ENCODE data around the gene CD226. TPM values are rescaled to one million over a fixed set of nuclear protein-coding genes. Genes with fewer than 3 reads are reported as not detected.
"Not testable (repeated sequence)": the region's sequence is repeated elsewhere in the genome, so short reads cannot be mapped to it uniquely, and the experiment has no call there.

CD226 gene
- total RNA-seq, 2 donors from 2014 or later, result 42.4 to 86.5 TPM

- DNase-seq (ENCODE audit: low spot score in 2 of 2) (no peak), ATAC-seq (no peak)
- peaks cover 14 to 18% of the 10 kb centered on the region in 2 donors for H3K9me3 Mint-ChIP-seq
- H3K27ac Mint-ChIP-seq, result peak overlapping the region; percentile 79 to 98
- H3K36me3 Mint-ChIP-seq, result peaks cover 44 to 82% of the 10 kb centered on the region in 2 donors
These were observed 52.3 kb downstream of the CD226 start for GRCh38 chr18:69895066-69896047.

GRCh38 chr18:69894467-69894866 is 53.2 kb downstream of the CD226 start:
- DNase-seq (ENCODE audit: low spot score in 2 of 2) (no peak), ATAC-seq (no peak)
- H3K27ac Mint-ChIP-seq, result no peak overlapping the region
- H3K9me3 Mint-ChIP-seq, result peaks cover 14% of the 10 kb centered on the region in 2 donors
- H3K36me3 Mint-ChIP-seq, result peaks cover 38 to 80% of the 10 kb centered on the region in 2 donors

DNA sequence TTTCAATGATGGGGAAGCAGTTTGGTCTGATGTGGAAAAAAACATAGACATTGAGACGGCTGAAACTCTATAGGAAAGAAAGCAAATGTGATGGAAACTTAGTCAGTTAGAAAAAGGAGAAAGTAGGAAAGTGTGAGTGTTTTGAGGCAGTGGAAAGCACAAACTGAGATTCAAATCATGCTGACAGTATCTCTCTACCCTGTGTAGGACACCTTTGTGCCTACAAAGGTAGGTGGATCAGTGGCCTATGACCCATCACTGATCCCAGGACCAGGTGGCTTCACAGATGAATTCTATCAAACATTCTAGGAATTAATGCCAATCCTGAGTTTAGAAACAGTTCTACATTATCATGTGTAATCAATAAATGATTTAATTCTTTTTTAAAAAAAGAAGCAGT is 57.1 kb downstream of the CD226 start:
- peak; percentile 63 to 69 for ATAC-seq
- no peak for DNase-seq (ENCODE audit: low spot score in 2 of 2)
- H3K36me3 Mint-ChIP-seq, result peaks cover 40 to 79% of the 10 kb centered on the region in 2 donors
- H3K27ac Mint-ChIP-seq, result peak overlapping the region; percentile 91 to 96
- H3K9me3 Mint-ChIP-seq, result peaks cover 14% of the 10 kb centered on the region in 2 donors

DNA sequence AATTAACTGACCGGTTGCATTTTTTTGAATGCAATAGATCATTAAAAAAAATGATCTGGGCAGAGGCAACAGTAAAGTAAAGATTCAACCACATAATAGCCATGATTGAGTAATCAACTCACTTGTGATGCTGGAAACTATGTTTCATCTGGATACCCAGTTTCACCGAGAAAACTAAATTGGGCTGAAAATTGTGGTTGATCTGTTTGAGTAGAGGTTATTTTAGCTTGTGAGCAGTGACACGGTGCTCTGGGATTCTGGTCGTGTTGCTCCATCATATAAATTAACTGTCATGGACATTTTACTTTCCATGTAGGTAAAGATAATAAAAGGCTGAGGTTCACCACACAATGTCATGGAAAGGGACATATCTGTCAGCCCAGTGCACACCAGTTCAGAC is 58.7 kb downstream of the CD226 start:
- H3K9me3 Mint-ChIP-seq, result peaks cover 12 to 16% of the 10 kb centered on the region in 2 donors
- peak; percentile 63 to 70 for ATAC-seq

GRCh38 chr18:69887256-69887655 is 60.4 kb downstream of the CD226 start:
- no peak for ATAC-seq
- Mint-ChIP-seq H3K27ac (peak overlapping the region; percentile 76 to 84), H3K9me3 (peaks cover 8 to 12% of the 10 kb centered on the region in 2 donors), H3K36me3 (peaks cover 28 to 65% of the 10 kb centered on the region in 2 donors)
- no peak for DNase-seq (ENCODE audit: low spot score in 2 of 2)

More for the DNA sequence above, 58.7 kb downstream of the CD226 start:
- H3K36me3 Mint-ChIP-seq, result peaks cover 38 to 75% of the 10 kb centered on the region in 2 donors
- no peak for DNase-seq (ENCODE audit: low spot score in 2 of 2)
- peak overlapping the region; percentile 91 to 96 for H3K27ac Mint-ChIP-seq

DNA sequence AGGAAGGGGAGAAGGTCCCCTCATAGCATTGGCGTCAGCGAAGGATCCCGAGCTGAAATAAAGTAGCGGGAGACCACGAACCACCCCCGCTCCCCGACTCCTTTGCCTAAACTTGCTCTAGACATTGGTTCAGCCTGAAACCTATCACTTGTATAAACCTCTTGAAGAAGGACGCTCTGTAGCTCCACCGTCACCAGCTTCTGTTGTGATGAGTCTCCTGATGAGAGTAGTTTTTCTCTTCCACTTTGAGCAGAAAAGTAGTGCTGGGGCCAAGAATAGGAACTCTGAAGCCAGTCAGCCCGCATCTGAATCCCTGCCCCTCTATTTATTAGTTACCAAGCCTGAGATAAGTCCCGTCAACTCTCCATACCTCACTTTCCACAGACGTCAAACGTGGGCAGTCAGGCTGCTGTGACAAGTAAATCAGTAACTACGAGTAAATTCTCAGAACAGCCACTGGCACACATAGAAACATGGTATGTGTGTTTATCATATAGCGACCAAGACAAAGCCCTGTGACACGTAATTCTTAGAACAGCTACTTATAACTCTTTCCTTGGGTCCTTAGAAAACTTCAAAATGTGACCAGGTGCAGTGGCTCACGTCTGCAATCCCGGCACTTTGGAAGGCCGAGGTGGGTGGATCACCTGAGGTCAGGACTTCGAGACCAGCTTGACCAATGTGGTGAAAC is 61.7 kb downstream of the CD226 start:
- Mint-ChIP-seq H3K27ac (peak overlapping the region; percentile 79 to 99), H3K36me3 (peaks cover 15 to 60% of the 10 kb centered on the region in 2 donors), H3K9me3 (peaks cover under 1 to 4% of the 10 kb centered on the region in 2 donors)
- ATAC-seq, result peak; percentile 59 to 73
- peak in 1 of 2 donors; percentile 53 for DNase-seq (ENCODE audit: low spot score in 2 of 2)

- Mint-ChIP-seq H3K36me3 (peaks cover 14 to 58% of the 10 kb centered on the region in 2 donors), H3K27ac (peak overlapping the region; percentile 79 to 99), H3K9me3 (peaks cover 0 to 6% of the 10 kb centered on the region in 2 donors)
- no peak for ATAC-seq
- DNase-seq (ENCODE audit: low spot score in 2 of 2), result no peak
These were observed 62.3 kb downstream of the CD226 start for GRCh38 chr18:69885355-69885754.

DNA sequence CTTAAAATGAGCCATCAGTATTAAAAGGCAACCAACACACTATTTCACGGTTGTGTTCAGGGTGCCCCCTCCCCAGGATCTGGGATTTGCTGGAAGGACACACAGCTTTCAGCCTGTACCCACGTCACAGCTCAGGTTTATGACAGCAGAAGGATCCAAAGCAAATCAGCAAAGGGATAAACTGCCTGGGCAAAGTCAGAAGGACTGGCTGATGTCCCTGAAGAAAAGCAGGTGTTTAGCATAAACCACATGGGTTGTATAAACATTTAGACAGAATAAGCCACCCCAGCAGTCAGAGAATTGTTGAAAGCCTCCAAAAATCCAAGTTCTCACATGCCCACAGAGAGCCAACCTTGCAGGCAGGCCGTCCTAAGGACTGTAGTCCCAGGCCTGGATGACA is 63.9 kb downstream of the CD226 start:
- ATAC-seq, result no peak
- DNase-seq (ENCODE audit: low spot score in 2 of 2), result no peak
- peaks cover 9 to 15% of the 10 kb centered on the region in 2 donors for H3K9me3 Mint-ChIP-seq
- peaks cover 29 to 68% of the 10 kb centered on the region in 2 donors for H3K36me3 Mint-ChIP-seq
- peak overlapping the region; percentile 75 to 93 for H3K27ac Mint-ChIP-seq

- peak overlapping the region; percentile 75 to 93 for H3K27ac Mint-ChIP-seq
- peaks cover 11 to 17% of the 10 kb centered on the region in 2 donors for H3K9me3 Mint-ChIP-seq
- ATAC-seq (peak; percentile 45 to 49), DNase-seq (ENCODE audit: low spot score in 2 of 2) (no peak)
- H3K36me3 Mint-ChIP-seq, result peaks cover 34 to 70% of the 10 kb centered on the region in 2 donors
These were observed 64.6 kb downstream of the CD226 start for GRCh38 chr18:69882965-69883668.

DNA sequence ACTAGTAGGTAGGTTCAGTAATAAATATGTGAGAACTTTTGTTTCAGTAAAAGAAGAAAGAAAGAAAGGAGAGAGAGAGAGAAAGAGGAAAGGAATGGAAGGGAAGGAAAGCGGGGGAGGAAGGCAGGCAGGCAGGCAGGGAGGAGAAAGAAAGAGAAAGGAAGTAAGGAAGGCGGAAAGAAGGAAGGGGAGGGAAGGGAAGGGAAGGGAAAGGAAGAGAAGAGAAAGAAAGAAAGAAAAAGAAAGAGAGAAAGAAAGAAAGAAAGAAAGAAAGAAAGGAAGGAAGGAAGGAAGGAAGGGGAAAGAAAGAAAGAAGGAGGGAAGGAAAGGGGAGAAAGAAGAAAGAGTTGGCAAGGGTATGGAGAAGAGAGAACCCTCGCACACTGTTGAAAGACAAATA is 67.6 kb downstream of the CD226 start:
- no peak for ATAC-seq
- Mint-ChIP-seq H3K27ac (peak overlapping the region in 1 of 2 donors; percentile 66), H3K36me3 (peaks cover 27 to 62% of the 10 kb centered on the region in 2 donors), H3K9me3 (peaks cover 11 to 15% of the 10 kb centered on the region in 2 donors)
- DNase-seq (ENCODE audit: low spot score in 2 of 2), result no peak

DNA sequence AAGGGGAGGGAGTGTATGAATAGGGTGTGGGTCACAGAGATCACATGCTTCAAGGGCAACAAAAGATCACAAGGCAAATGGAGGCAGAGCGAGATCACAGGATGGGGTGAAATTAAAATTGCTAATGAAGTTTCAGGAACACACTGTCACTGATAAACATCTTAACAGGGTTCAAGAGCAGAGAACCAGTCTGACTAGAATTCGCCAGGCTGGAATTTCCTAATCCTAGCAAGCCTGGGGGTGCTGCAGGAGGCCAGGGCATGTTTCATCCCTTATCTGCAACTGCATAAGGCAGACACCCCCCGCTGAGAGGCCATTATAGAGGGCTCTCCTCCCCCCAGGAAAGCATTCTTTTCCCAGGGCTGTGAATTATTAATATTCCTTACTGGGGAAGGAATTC is 68.6 kb downstream of the CD226 start:
- Mint-ChIP-seq H3K9me3 (peaks cover 11 to 13% of the 10 kb centered on the region in 2 donors), H3K27ac (peak overlapping the region in 1 of 2 donors; percentile 84), H3K36me3 (peaks cover 34 to 56% of the 10 kb centered on the region in 2 donors)
- not testable (repeated sequence) for ATAC-seq; DNase-seq (ENCODE audit: low spot score in 2 of 2)

DNA sequence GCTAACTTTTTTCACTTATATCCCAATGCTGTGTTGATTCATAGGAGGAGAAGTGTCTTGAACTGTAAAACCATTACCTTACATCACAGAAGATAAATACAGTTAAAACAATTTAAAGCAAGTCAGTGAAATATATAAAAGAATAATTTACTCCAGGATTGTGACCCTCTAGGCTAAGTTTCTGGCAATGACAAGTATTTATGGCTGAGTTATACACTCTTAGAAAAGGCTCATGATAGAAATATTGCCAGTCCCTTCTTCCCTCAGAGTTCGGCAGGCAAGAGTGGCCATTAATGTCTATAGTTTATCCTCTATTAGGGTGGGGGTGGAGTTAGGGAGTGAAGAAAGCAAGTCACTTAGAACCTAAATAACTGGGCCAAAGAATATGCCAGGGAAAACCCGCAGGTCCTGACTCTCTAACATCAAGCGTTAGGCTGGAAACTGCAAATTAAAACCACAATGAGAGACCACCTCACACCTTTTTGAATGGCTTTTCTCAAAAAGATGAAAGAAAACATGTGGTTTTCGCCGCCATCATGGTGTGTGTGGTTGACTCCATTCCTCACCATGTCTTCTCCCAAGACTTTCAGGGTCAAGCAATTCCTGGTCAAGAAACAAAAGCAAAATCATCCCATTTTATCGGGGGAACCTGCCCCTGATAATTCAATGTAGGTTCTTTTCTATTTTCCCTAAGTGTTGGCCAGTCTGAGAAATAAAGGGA is 69.3 kb downstream of the CD226 start:
- peak overlapping the region in 1 of 2 donors; percentile 84 for H3K27ac Mint-ChIP-seq
- ATAC-seq (no peak), DNase-seq (ENCODE audit: low spot score in 2 of 2) (no peak)
- H3K36me3 Mint-ChIP-seq, result peaks cover 34 to 56% of the 10 kb centered on the region in 2 donors
- H3K9me3 Mint-ChIP-seq, result peaks cover 11 to 13% of the 10 kb centered on the region in 2 donors

DNA sequence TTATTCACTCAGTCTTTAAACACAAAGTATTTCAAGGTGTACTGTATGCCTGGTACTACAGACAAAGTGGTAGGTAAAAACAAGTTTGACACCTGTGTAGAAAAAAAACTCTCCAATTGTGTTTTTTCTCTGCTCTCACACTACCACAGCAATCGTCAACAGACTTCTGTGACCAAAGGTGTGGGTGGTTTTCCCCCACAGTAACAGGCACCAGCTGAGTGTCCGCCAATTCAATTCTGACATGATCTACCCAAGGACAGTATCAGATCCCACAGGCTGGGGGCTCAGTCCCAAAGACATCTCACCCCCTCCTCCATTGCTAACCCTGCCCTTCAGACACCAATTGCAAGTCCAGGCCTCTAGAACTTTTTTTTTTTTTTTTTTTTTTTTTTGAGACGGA is 71.2 kb downstream of the CD226 start:
- Mint-ChIP-seq H3K36me3 (peaks cover 33 to 59% of the 10 kb centered on the region in 2 donors), H3K27ac (no peak overlapping the region), H3K9me3 (peaks cover 11 to 13% of the 10 kb centered on the region in 2 donors)
- peak in 1 of 2 donors; percentile 22 for ATAC-seq
- DNase-seq (ENCODE audit: low spot score in 2 of 2), result no peak

- Mint-ChIP-seq H3K36me3 (peaks cover 26 to 54% of the 10 kb centered on the region in 2 donors), H3K27ac (no peak overlapping the region), H3K9me3 (peaks cover 4% of the 10 kb centered on the region in 2 donors)
- ATAC-seq (no peak), DNase-seq (ENCODE audit: low spot score in 2 of 2) (no peak)
These were observed 73.6 kb downstream of the CD226 start for GRCh38 chr18:69874058-69874457.

DNA sequence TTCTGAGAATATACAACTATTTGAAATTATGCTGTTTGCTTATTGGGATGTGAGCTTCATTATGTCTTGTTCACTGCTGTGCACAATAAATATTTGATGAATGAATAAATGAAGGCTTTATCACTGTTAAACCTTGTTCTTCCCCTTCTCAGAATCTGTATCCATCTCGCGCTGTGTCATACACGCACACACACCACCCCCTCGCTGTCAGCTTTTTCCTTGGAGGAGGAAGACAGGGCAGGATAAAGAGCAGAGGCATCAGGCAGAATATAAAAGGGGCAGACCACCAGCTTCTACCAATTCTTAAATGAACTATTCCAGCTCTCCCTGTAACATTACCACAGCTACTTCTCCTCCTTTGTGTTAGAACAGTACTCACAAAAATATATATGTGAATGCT is 75.0 kb downstream of the CD226 start:
- Mint-ChIP-seq H3K36me3 (peaks cover 19 to 46% of the 10 kb centered on the region in 2 donors), H3K9me3 (no peaks in the 10 kb centered on the region), H3K27ac (peak overlapping the region in 1 of 2 donors; percentile 23)
- ATAC-seq (no peak), DNase-seq (ENCODE audit: low spot score in 2 of 2) (no peak)

DNA sequence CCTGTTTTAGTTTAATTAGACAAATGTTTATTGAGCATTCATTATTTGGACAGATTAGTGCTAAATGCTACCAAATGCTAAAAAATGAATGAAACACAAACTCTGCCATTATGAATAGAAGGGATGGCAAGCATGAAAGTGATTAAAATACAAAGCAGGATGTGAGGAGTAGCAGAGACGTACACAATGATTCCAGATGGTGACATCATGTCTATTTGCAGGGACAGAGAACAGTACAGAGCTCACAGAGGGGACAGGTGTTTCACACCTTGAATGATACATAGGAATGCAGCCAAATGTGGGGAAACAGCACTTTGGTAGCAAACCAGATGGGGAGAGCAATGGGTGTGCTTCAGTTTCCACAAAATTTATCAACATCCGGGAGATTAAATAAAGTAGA is 76.3 kb downstream of the CD226 start:
- DNase-seq (ENCODE audit: low spot score in 2 of 2) (no peak), ATAC-seq (no peak)
- H3K9me3 Mint-ChIP-seq, result no peaks in the 10 kb centered on the region
- peaks cover 19 to 47% of the 10 kb centered on the region in 2 donors for H3K36me3 Mint-ChIP-seq
- H3K27ac Mint-ChIP-seq, result peak overlapping the region in 1 of 2 donors; percentile 30

Data from activated naive CD4-positive, alpha-beta T cell treated with anti-CD3 and anti-CD28 coated beads, Interleukin-2, amount 50 U/mL, for 72 hours (primary cell).